ENCODE results near the gene DSN1. TPM values are rescaled to one million over a fixed set of nuclear protein-coding genes. Genes with fewer than 3 reads are reported as not detected.

Gene DSN1
- total and polyA plus RNA-seq, 2 experiments from 2014 or later = 19.4 to 26.4 TPM

GRCh38 chr20:36758276-36758675 lies 15.3 kb downstream of the DSN1 start:
- H3K27ac Mint-ChIP-seq = no peak overlapping the region
- ATAC-seq (no peak), DNase-seq (ENCODE audit: low spot score) (no peak)
- Histone ChIP-seq H3K4me3 (no peak overlapping the region), H2AFZ (no peak overlapping the region), H3F3A (replicated peaks; ENCODE audit: low read depth) (0 out of 2 replicates have a peak, but pooled peaks cover 5% of the 10 kb centered on the region), H4K20me1 (replicated peaks; ENCODE audit: insufficient read depth) (peaks cover 6% of the 10 kb centered on the region; the same call in 1 of the 2 replicates), H3K36me3 (ENCODE audit: insufficient read depth) (peaks cover 35% of the 10 kb centered on the region; the same call in 1 of the 2 replicates), H3K27ac (ENCODE audit: low read depth) (no peak overlapping the region), H3K4me1 (ENCODE audit: insufficient read depth) (no peaks in the 10 kb centered on the region), H3K4me2 (no peak overlapping the region), H3K27me3 (ENCODE audit: insufficient read depth) (no peaks in the 10 kb centered on the region), H3K79me2 (replicated peaks; ENCODE audit: insufficient read depth) (no peaks in the 10 kb centered on the region), H3K9me2 (ENCODE audit: insufficient read depth) (no peaks in the 10 kb centered on the region)
- H3K4me3 Mint-ChIP-seq = no peak overlapping the region
- H3K9me3 Mint-ChIP-seq = no peaks in the 10 kb centered on the region
- TF ChIP-seq POLR2AphosphoS5 (IDR thresholded peaks at IDR 0.05; ENCODE audit: low read depth) (no peak), CREB1 (CRISPR knock-in tag; IDR thresholded peaks at IDR 0.05; ENCODE audit: low read depth) (no peak), EZH2phosphoT487 (IDR thresholded peaks at IDR 0.05; ENCODE audit: unreplicated experiment) (no peak), ZNF331 (CRISPR knock-in tag; IDR thresholded peaks at IDR 0.05; ENCODE audit: low read depth) (no peak), ZNF114 (CRISPR knock-in tag; IDR thresholded peaks at IDR 0.05) (no peak), ZNF462 (CRISPR knock-in tag; IDR thresholded peaks at IDR 0.05) (no peak), JUNB (IDR thresholded peaks at IDR 0.05; ENCODE audit: unreplicated experiment) (no peak), STAT1 (IDR thresholded peaks at IDR 0.05; ENCODE audit: unreplicated experiment) (no peak), NANOG (IDR thresholded peaks at IDR 0.05; ENCODE audit: borderline replicate concordance) (no peak), CTCF (conservative IDR thresholded peaks at IDR 0.05; ENCODE audit: low read depth in 2 of 2) (no peak), EZH2 (IDR thresholded peaks at IDR 0.05; ENCODE audit: low read depth, unreplicated experiment) (no peak)
- TF ChIP-seq, protein P1, sequence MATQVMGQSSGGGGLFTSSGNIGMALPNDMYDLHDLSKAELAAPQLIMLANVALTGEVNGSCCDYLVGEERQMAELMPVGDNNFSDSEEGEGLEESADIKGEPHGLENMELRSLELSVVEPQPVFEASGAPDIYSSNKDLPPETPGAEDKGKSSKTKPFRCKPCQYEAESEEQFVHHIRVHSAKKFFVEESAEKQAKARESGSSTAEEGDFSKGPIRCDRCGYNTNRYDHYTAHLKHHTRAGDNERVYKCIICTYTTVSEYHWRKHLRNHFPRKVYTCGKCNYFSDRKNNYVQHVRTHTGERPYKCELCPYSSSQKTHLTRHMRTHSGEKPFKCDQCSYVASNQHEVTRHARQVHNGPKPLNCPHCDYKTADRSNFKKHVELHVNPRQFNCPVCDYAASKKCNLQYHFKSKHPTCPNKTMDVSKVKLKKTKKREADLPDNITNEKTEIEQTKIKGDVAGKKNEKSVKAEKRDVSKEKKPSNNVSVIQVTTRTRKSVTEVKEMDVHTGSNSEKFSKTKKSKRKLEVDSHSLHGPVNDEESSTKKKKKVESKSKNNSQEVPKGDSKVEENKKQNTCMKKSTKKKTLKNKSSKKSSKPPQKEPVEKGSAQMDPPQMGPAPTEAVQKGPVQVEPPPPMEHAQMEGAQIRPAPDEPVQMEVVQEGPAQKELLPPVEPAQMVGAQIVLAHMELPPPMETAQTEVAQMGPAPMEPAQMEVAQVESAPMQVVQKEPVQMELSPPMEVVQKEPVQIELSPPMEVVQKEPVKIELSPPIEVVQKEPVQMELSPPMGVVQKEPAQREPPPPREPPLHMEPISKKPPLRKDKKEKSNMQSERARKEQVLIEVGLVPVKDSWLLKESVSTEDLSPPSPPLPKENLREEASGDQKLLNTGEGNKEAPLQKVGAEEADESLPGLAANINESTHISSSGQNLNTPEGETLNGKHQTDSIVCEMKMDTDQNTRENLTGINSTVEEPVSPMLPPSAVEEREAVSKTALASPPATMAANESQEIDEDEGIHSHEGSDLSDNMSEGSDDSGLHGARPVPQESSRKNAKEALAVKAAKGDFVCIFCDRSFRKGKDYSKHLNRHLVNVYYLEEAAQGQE (IDR thresholded peaks at IDR 0.05; ENCODE audit: unreplicated experiment) = no peak
- TF ChIP-seq, protein P2, sequence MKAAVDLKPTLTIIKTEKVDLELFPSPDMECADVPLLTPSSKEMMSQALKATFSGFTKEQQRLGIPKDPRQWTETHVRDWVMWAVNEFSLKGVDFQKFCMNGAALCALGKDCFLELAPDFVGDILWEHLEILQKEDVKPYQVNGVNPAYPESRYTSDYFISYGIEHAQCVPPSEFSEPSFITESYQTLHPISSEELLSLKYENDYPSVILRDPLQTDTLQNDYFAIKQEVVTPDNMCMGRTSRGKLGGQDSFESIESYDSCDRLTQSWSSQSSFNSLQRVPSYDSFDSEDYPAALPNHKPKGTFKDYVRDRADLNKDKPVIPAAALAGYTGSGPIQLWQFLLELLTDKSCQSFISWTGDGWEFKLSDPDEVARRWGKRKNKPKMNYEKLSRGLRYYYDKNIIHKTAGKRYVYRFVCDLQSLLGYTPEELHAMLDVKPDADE (IDR thresholded peaks at IDR 0.05) = no peak
- H3K4me1 Mint-ChIP-seq = no peaks in the 10 kb centered on the region
- peaks cover 50% of the 10 kb centered on the region for H3K36me3 Mint-ChIP-seq (ENCODE audit: low read depth)
- H3K27me3 Mint-ChIP-seq (ENCODE audit: insufficient read depth, low read depth, poor library complexity) = peaks cover 3% of the 10 kb centered on the region
